Prostate gland (tissue), 2 donors: ENCODE data around the gene TNFRSF1B. TPM values are rescaled to one million over a fixed set of nuclear protein-coding genes. Genes with fewer than 3 reads are reported as not detected.

ENCODE experiments used
- DNase-seq: peaks from one replicate; pipeline ENCODE4 v3.0.0-alpha.2; 2019; ENCODE audit warnings: low spot score
- H3K27ac ChIP-seq, 2 donors: fragments of 200-600 bp; sonication (generic); 2 replicates each; pipeline ENCODE4 v1.5.1; 2017 to 2019
- H3K27me3 ChIP-seq: fragments of 200-600 bp; sonication (generic); replicated peaks from 2 replicates; pipeline ENCODE4 v1.5.1; 2019; ENCODE audit not compliant: insufficient read depth
- H3K36me3 ChIP-seq, 2 donors: fragments of 200-600 bp; sonication (generic); 1 replicate in 1 of 2; 2 replicates in 1 of 2; pipeline versions ENCODE4 v1.5.1 to v1.8.1; 2017 to 2019
- H3K4me1 ChIP-seq: fragments of 200-600 bp; sonication (generic); replicated peaks from 2 replicates; pipeline ENCODE4 v1.5.1; 2019
- H3K4me3 ChIP-seq, 2 donors: fragments of 200-600 bp; sonication (generic); 2 replicates each; pipeline ENCODE4 v1.5.1; 2017 to 2019
- H3K9me3 ChIP-seq: fragments of 200-600 bp; sonication (generic); 2 replicates; pipeline ENCODE4 v1.5.1; 2017
- POLR2A ChIP-seq: fragments of 450-650 bp; IDR thresholded peaks from one replicate; pipeline ENCODE4 v1.6.1; 2016; ENCODE audit warnings: antibody characterized with exemption, mild to moderate bottlenecking
- POLR2AphosphoS5 ChIP-seq: sonication (generic); formaldehyde crosslinking; IDR thresholded peaks from one replicate; pipeline ENCODE4 v1.6.1; 2017; ENCODE audit warnings: antibody characterized with exemption
- WGBS: methylation state at CpG from one replicate; pipeline ENCODE4 v1.1.5; 2018; 5-methylcytosine and 5-hydroxymethylcytosine counted together
- intact Hi-C: fragments of 100-400 bp; cut with DNase I; formaldehyde crosslinking; loops from one replicate; pipeline ENCODE4 v1.14.2; 2022
- total RNA-seq, 2 donors: library from RNA; depleted of rRNA; stranded (reverse); fragments of >200 nt; gene quantifications; one replicate each; pipeline ENCODE4 v1.1.0, GENCODE V29; 2016
- TF ChIP-seq, protein P1 (sequence below), 4 experiments: fragments of 200-600 bp in 2 of 4; fragments of 450-650 bp in 2 of 4; sonication (generic) in 2 of 4; IDR thresholded peaks; 1 replicate in 3 of 4; 2 replicates in 1 of 4; pipeline ENCODE4 v1.5.1; 2016 to 2019; ENCODE audit warnings: antibody characterized with exemption in 4 of 4, mild to moderate bottlenecking in 2 of 4, moderate library complexity in 2 of 4

The TNFRSF1B gene
- total RNA-seq, 2 donors from 2014 or later, result 10.9 to 18.4 TPM

GRCh38 chr1:12167493-12168429 lies 970 bp downstream of the TNFRSF1B start:
- 42% methylated on average over 33 of the region's 33 CpGs for WGBS
- H3K4me1 ChIP-seq, result no peaks in the 10 kb centered on the region

GRCh38 chr1:12168451-12169160 lies 1.8 kb downstream of the TNFRSF1B start:
- WGBS, result 81% methylated on average over 17 of the region's 17 CpGs
- no peak for DNase-seq
- Histone ChIP-seq H3K36me3 (no peaks in the 10 kb centered on the region), H3K4me1 (no peaks in the 10 kb centered on the region), H3K27ac (peak overlapping the region; percentile 59 to 71), H3K9me3 (no peaks in the 10 kb centered on the region), H3K27me3 (no peaks in the 10 kb centered on the region), H3K4me3 (peak overlapping the region; percentile 47 to 59)
- TF ChIP-seq, protein P1, sequence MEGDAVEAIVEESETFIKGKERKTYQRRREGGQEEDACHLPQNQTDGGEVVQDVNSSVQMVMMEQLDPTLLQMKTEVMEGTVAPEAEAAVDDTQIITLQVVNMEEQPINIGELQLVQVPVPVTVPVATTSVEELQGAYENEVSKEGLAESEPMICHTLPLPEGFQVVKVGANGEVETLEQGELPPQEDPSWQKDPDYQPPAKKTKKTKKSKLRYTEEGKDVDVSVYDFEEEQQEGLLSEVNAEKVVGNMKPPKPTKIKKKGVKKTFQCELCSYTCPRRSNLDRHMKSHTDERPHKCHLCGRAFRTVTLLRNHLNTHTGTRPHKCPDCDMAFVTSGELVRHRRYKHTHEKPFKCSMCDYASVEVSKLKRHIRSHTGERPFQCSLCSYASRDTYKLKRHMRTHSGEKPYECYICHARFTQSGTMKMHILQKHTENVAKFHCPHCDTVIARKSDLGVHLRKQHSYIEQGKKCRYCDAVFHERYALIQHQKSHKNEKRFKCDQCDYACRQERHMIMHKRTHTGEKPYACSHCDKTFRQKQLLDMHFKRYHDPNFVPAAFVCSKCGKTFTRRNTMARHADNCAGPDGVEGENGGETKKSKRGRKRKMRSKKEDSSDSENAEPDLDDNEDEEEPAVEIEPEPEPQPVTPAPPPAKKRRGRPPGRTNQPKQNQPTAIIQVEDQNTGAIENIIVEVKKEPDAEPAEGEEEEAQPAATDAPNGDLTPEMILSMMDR (IDR thresholded peaks at IDR 0.05), result no peak
- TF ChIP-seq POLR2AphosphoS5 (no peak), POLR2A (no peak)
- intact Hi-C loops, result no loop called here

More at GRCh38 chr1:12167493-12168429, 970 bp downstream of the TNFRSF1B start:
- Histone ChIP-seq H3K9me3 (no peaks in the 10 kb centered on the region), H3K36me3 (no peaks in the 10 kb centered on the region), H3K27ac (peak overlapping the region; percentile 59 to 71), H3K4me3 (peak overlapping the region; percentile 47 to 59), H3K27me3 (no peaks in the 10 kb centered on the region)
- TF ChIP-seq POLR2AphosphoS5 (no peak), POLR2A (no peak)
- TF ChIP-seq, protein P1 (IDR thresholded peaks at IDR 0.05), result no peak
- no peak for DNase-seq
- intact Hi-C loops, result no loop called here

- no peak overlapping the region for H3K27ac ChIP-seq
- no peaks in the 10 kb centered on the region for H3K9me3 ChIP-seq
- no peaks in the 10 kb centered on the region for H3K36me3 ChIP-seq
- H3K4me3 ChIP-seq, result no peak overlapping the region
- TF ChIP-seq, protein P1 (IDR thresholded peaks at IDR 0.05), result no peak
- no peak for TF ChIP-seq POLR2A
- no peak for TF ChIP-seq POLR2AphosphoS5
- no peaks in the 10 kb centered on the region for H3K27me3 ChIP-seq
- intact Hi-C loops, result no loop called here
- 88% methylated on average over 8 of the region's 8 CpGs for WGBS
- DNase-seq, result no peak
- H3K4me1 ChIP-seq, result no peaks in the 10 kb centered on the region
Observed at GRCh38 chr1:12169442-12170135, 2.8 kb downstream of the TNFRSF1B start.

DNA sequence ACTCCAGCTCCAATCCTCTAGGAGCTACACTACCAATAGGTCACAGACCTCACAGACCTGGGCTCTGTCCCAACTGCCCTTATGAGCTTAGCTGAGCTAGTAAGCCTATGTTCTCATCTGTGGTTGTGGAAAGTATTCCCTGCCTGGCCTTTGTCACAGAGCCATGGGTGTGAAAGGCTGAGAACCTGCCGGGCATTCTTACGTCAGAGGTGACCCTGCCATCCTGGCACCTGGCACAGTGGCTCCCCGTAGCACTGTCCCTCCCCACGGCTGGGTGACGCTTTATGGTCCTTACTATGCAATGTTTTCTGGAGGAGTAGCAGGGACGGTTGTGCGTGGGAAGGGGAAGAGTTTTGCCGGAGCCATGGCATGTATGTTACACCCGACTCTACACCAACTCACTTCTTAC lies 3.5 kb downstream of the TNFRSF1B start:
- no peak for DNase-seq
- Histone ChIP-seq H3K9me3 (no peaks in the 10 kb centered on the region), H3K36me3 (no peaks in the 10 kb centered on the region), H3K4me3 (no peak overlapping the region), H3K27me3 (no peaks in the 10 kb centered on the region), H3K4me1 (no peaks in the 10 kb centered on the region), H3K27ac (no peak overlapping the region)
- WGBS, result 79% methylated on average over 9 of the region's 9 CpGs
- intact Hi-C loops, result no loop called here
- TF ChIP-seq, protein P1 (IDR thresholded peaks at IDR 0.05), result no peak
